Measurements from ENCODE around the gene KRTAP3-3.

Gene KRTAP3-3

GRCh38 chr17:40966848-40967247 is 27.1 kb downstream of the KRTAP3-3 start, which contains the start of gene KRT39:
TSS of gene KRT39 (minus strand) at chr17:40966948. CDS start at chr17:40966856, 92 bp downstream.
- TF ChIP-seq JUND (IDR thresholded peaks at IDR 0.05; ENCODE audit: low read depth), result no peak
- DNase-seq (ENCODE audit: low read depth in 1 of 2, low spot score in 1 of 2), result no peak
- in situ Hi-C loops (cut with HindIII; ENCODE audit: low pct_unique_long_range_greater_than_20kb, low sequenced_read_pairs), result no loop called here

- no peak for TF ChIP-seq JUND (IDR thresholded peaks at IDR 0.05; ENCODE audit: low read depth)
- in situ Hi-C loops (cut with HindIII; ENCODE audit: low pct_unique_long_range_greater_than_20kb, low sequenced_read_pairs), result no loop called here
Measured at GRCh38 chr17:40963838-40964237, 30.1 kb downstream of the KRTAP3-3 start.

GRCh38 chr17:40962059-40962561 is 31.9 kb downstream of the KRTAP3-3 start:
- no peak for DNase-seq (ENCODE audit: low read depth in 1 of 2, low spot score in 1 of 2)
- TF ChIP-seq JUND (IDR thresholded peaks at IDR 0.05; ENCODE audit: low read depth), result no peak
- in situ Hi-C loops (cut with HindIII; ENCODE audit: low pct_unique_long_range_greater_than_20kb, low sequenced_read_pairs), result no loop called here

More at GRCh38 chr17:40963838-40964237, 30.1 kb downstream of the KRTAP3-3 start:
- DNase-seq (ENCODE audit: low read depth in 1 of 2, low spot score in 1 of 2), result peak in 1 of 2 experiments; percentile 73

GRCh38 chr17:40961591-40961990 is 32.4 kb downstream of the KRTAP3-3 start:
- in situ Hi-C loops (cut with HindIII; ENCODE audit: low pct_unique_long_range_greater_than_20kb, low sequenced_read_pairs), result no loop called here
- DNase-seq (ENCODE audit: low read depth in 1 of 2, low spot score in 1 of 2), result no peak
- TF ChIP-seq JUND (IDR thresholded peaks at IDR 0.05; ENCODE audit: low read depth), result no peak

GRCh38 chr17:40960144-40960543 is 33.8 kb downstream of the KRTAP3-3 start:
- DNase-seq (ENCODE audit: low read depth in 1 of 2, low spot score in 1 of 2), result no peak
- TF ChIP-seq JUND (IDR thresholded peaks at IDR 0.05; ENCODE audit: low read depth), result no peak
- in situ Hi-C loops (cut with HindIII; ENCODE audit: low pct_unique_long_range_greater_than_20kb, low sequenced_read_pairs), result no loop called here

GRCh38 chr17:40958086-40958953 is 35.6 kb downstream of the KRTAP3-3 start:
- in situ Hi-C loops (cut with HindIII; ENCODE audit: low pct_unique_long_range_greater_than_20kb, low sequenced_read_pairs), result no loop called here
- peak; percentile 95 for TF ChIP-seq JUND (IDR thresholded peaks at IDR 0.05; ENCODE audit: low read depth)
- peak; percentile 48 to 98 for DNase-seq (ENCODE audit: low read depth in 1 of 2, low spot score in 1 of 2)

- DNase-seq (ENCODE audit: low read depth in 1 of 2, low spot score in 1 of 2), result peak in 1 of 2 experiments; percentile 90
- in situ Hi-C loops (cut with HindIII; ENCODE audit: low pct_unique_long_range_greater_than_20kb, low sequenced_read_pairs), result no loop called here
- TF ChIP-seq JUND (IDR thresholded peaks at IDR 0.05; ENCODE audit: low read depth), result peak; percentile 57; the same call in 1 of the 2 replicates
Measured at GRCh38 chr17:40956401-40957254, 37.3 kb downstream of the KRTAP3-3 start.

- DNase-seq (ENCODE audit: low read depth in 1 of 2, low spot score in 1 of 2), result peak in 1 of 2 experiments; percentile 89
- no peak for TF ChIP-seq JUND (IDR thresholded peaks at IDR 0.05; ENCODE audit: low read depth)
- in situ Hi-C loops (cut with HindIII; ENCODE audit: low pct_unique_long_range_greater_than_20kb, low sequenced_read_pairs), result no loop called here
Measured at GRCh38 chr17:40953881-40954280, 40.1 kb downstream of the KRTAP3-3 start.

- in situ Hi-C loops (cut with HindIII; ENCODE audit: low pct_unique_long_range_greater_than_20kb, low sequenced_read_pairs), result no loop called here
- no peak for TF ChIP-seq JUND (IDR thresholded peaks at IDR 0.05; ENCODE audit: low read depth)
- no peak for DNase-seq (ENCODE audit: low read depth in 1 of 2, low spot score in 1 of 2)
Measured at GRCh38 chr17:40952661-40953060, 41.3 kb downstream of the KRTAP3-3 start.

GRCh38 chr17:40952154-40952553 is 41.8 kb downstream of the KRTAP3-3 start:
- no peak for TF ChIP-seq JUND (IDR thresholded peaks at IDR 0.05; ENCODE audit: low read depth)
- in situ Hi-C loops (cut with HindIII; ENCODE audit: low pct_unique_long_range_greater_than_20kb, low sequenced_read_pairs), result no loop called here

GRCh38 chr17:40951011-40951622 is 42.8 kb downstream of the KRTAP3-3 start:
- in situ Hi-C loops (cut with HindIII; ENCODE audit: low pct_unique_long_range_greater_than_20kb, low sequenced_read_pairs), result no loop called here
- no peak for DNase-seq (ENCODE audit: low read depth in 1 of 2, low spot score in 1 of 2)
- TF ChIP-seq JUND (IDR thresholded peaks at IDR 0.05; ENCODE audit: low read depth), result no peak

More at GRCh38 chr17:40952154-40952553, 41.8 kb downstream of the KRTAP3-3 start:
- DNase-seq (ENCODE audit: low read depth in 1 of 2, low spot score in 1 of 2), result no peak

GRCh38 chr17:40950176-40950575 is 43.8 kb downstream of the KRTAP3-3 start:
- in situ Hi-C loops (cut with HindIII; ENCODE audit: low pct_unique_long_range_greater_than_20kb, low sequenced_read_pairs), result no loop called here

More at GRCh38 chr17:40950176-40950575, 43.8 kb downstream of the KRTAP3-3 start:
- no peak for DNase-seq (ENCODE audit: low read depth in 1 of 2, low spot score in 1 of 2)
- no peak for TF ChIP-seq JUND (IDR thresholded peaks at IDR 0.05; ENCODE audit: low read depth)

Data from T47D (cell line).